Stimulated activated CD4-positive, alpha-beta T cell treated with anti-CD3 and anti-CD28 coated beads, Interleukin-1b, Interleukin-23, amount 100 ng/mL, for 1 hour (primary cell): ENCODE data around the gene APMAP.
"Not testable (repeated sequence)": the region's sequence is repeated elsewhere in the genome, so short reads cannot be mapped to it uniquely, and the experiment has no call there.

ENCODE experiments used
- DNase-seq, 2 donors: peaks; one replicate each; pipeline ENCODE4 v3.0.0-alpha.2; 2020; ENCODE audit warnings: low read depth in 2 of 2

Gene APMAP

DNA sequence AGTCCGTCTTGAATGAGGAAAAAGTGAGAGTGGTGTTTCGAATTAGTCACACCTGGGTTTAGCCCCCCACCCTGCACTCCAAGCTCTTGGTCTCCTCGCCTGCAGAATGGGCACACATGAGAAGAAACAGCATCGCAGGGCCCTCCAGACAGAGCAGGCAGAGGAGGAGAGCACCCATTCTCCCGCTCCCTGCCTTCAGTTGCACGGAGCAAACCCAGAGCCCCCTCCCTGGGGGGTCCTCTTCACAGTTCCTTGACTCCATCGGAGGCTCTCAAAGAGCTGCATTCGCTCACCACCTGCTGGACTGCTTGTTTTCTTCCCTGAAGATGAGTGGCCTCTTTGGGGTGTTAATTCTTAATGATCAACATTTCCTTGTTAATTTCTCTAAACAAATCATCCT lies 38.4 kb downstream of the APMAP start:
- DNase-seq: no peak

- no peak for DNase-seq
Observed at GRCh38 chr20:24953621-24954133, 38.9 kb downstream of the APMAP start.

DNA sequence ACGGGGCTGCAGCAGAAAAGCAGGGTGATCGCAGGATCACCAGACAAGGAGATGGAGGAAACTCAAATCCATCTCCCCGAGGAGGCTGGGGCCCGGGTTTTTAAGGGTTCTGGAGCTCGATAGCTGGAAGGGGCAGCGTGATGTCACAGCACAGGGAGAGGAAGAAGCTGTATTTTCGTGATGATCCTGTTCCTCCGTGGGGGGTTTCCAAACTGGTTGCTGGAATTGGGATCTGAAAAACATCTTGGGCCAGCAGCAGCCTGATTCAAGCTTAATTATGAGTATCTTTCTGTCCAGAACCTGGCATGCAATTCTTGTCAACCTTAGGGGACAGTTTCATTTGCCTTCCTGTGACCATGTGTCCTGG lies 39.4 kb downstream of the APMAP start:
- DNase-seq: no peak

DNA sequence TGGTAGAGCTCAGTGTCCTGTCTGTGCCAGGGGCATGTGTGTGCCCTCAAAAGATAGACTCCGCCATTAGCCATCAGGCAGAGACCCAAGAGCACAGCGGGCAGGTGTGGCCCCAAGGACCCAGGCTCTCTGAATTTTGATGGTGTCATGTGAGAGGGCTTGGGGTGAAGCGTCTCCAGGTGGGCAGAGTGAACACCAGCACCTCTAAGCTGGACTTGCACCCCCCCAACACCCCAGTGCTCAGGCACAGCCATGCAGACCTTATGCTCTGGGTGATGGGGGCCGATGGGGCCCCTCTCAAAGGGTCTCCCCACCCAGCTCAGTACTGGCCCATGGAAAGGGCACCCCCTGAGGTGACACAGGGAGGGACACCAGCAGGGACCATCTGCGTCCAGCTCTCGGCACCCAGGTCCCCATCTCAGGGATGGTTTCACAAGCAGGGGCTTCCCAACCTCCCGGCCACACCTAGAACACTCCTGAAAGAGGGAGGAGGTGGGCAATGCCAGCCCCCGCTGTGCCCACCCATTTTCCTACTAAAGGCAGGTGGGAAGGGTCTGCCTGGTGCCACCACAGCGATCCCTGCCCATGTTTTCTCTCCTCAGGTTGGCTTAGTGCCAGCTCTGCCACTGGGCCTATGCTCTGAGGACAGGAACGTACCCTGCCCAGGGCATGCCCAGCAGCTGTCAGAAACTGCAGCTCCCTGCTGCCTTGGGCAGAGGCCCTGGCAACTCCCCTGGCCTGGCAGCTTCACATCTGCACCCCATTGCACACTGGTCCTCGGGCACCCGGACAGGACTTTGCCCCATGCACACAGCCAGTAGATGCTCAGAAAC lies 40.0 kb downstream of the APMAP start:
- no peak for DNase-seq

DNA sequence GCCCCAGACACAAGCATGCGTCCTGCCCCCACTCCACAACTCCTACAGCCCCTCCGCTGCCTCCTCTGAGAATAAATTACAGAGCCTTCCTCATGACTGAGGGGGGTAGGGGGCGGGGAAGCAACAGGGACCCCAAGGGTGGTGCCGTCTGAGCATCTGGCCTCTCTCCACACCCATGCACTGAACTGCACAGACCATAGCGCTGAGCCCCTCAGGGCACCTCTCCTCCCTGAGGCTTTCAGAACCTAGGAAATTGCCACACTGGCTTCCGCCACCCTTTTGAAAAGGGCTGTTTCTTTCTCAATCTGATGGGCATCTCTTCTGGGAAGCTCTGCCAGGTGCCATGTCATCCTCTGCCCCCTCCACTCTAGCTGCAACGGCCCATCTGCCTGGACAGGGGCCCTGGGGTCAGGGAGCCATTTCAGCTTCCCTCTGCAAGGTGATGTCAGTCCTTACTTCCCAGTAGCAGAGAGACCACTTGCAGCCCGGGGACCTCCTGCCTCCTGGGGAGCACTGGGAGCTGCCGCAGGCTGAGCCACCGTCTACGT lies 40.9 kb downstream of the APMAP start:
- DNase-seq: no peak

DNA sequence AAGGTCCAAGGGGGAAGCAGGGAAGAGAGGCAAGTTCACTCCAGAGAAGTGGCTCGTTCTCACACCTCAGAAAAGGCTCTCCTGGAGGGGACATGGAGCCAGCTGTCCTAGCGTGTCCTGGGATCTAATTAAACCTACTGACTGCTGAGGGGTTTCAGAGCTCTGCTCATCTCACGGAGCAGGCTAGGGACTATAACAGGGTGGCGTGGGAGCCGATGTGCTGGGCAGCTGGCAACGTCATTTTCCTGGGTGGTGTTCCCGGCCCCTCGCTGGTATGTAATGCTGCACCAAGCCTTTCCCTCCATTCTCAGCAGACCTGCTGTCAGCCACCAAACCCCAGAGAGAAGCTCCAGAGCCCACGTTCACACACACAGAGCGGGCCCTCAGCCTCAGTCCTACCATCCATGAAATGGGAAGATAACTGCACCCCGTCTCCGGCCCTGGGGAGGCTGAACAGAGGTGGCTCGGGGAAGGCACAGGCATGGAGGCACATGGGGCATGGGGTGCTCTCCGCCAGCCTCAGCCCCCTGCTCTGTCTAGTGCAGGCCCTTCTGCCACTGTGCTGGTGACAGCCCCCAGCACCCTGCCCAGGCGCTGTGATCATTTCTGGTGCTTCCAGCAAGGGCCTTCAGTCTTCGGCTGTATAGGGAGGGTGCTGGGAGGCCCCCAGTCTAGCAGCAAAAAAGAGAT lies 41.6 kb downstream of the APMAP start:
- DNase-seq: no peak

GRCh38 chr20:24950128-24950835 lies 42.3 kb downstream of the APMAP start:
- DNase-seq: no peak

DNA sequence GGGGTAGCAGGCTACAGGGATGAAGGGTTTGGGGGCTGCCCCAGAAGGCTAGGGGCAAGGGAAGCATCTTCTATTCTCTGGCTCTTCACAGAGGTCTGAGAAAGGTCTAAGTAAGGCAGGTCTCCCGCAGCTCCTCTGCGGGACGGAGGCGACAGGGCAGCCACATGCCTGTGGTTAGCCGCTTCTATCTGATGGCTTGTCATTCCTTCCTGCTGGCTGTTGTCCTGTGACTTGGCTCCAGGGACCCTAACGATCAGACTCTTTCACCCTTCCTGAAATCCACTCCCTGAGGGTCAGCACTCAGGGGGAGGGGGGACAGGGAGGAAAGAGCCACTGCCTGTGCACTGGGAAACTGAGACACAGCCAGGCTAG lies 42.8 kb downstream of the APMAP start:
- no peak for DNase-seq

DNA sequence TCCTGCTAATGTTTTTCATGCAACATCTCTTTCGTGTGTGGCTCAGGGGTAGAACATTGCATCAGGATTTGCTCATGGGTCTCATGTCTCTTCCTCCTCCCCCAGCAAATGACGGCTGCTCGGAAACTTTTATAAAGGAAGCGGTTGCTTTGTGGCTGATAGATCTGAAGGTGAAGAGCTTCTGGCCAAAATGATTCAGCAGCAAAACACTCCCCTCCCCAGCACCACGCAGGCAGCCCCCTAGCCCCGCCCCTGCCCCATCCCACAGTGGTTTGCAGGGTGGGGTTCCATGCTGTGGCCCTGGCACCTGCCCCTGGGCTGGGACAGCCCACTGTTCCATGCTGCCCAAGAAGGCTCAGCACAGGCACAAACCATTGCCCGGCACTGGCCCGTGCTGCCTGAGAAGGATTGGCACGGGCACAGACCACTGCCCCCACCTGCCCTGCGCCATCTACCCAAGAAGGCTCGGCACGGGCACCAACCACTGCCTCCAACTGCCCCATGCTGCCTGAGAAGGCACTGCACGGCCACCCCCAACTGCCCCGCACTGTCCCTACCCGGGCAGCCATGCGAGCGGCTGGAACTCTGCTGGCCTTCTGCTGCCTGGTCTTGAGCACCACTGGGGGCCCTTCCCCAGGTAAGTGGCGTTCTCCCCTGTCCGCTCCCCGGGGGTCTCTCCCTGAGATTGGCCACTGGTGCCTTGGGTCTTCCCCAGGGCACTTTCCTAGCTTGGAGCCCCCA lies 43.4 kb downstream of the APMAP start, which contains the start of gene CST7:
TSS of gene CST7 (plus strand) at position 331 of the 741 bp plus-strand sequence. CDS start at position 568, 237 bp downstream.
- peak; percentile 52 to 61 for DNase-seq

GRCh38 chr20:24948396-24948938 lies 44.1 kb downstream of the APMAP start:
- DNase-seq: not testable (repeated sequence)

DNA sequence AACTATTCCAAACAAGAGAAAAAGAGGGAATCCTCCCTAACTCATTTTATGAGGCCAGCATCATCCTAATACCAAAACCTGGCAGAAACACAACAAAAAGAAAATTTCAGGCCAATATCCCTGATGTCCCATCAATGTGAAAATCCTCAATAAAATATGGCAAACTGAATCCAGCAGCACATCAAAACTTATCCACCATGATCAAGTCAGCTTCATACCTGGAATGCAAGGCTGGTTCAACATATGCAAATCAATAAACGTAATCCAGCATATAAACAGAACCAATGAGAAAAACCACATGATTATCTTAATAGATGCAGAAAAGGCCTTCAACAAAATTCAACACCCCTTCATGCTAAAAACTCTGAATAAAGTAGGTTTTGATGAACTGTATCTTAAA lies 46.2 kb downstream of the APMAP start:
- not testable (repeated sequence) for DNase-seq

GRCh38 chr20:24943731-24944130 lies 48.8 kb downstream of the APMAP start:
- no peak for DNase-seq

DNA sequence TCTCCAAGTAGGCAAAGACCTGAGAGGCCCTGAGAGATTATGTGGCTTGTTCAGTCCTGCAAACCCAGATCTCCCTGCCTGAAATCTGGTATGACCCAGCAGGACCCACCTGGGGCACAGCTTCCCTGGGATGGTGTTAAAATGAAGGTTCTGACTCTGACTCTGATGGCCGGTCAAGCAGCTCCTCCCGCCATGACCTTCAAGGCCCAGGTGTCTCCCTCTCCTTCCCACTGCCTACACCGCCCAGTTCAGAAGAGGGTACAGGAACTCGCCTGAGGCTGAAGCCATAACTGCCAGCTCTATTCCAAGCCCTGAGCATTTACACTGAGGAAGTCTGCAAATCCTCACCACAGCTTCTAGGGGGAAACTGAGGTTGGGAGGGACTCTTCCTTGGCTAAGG lies 49.4 kb downstream of the APMAP start:
- DNase-seq: no peak

- DNase-seq: no peak
Observed at GRCh38 chr20:24942679-24943078, 49.9 kb downstream of the APMAP start.

GRCh38 chr20:24939036-24939435 lies 53.5 kb downstream of the APMAP start:
- no peak for DNase-seq

DNA sequence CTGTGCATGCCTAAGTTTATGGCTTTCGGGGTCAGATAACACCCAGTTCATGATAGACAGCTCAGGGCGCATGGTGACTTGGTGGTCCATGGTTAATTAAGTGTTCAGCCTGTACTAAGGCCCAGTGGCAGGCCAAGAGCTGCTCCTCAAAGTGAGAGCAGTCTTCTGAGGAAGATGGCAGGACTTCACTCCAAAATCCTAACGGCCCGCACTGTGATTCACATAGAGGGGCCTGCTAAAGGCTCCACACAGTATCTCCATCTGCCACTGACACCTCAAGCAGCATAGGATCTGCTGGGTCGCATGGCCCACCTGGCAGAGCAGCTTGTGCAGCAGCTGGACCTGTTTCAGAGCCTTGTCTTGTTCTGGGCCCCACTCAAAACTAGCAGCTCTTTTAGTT lies 54.1 kb downstream of the APMAP start:
- no peak for DNase-seq

- DNase-seq: no peak
Observed at GRCh38 chr20:24937579-24937978, 55.0 kb downstream of the APMAP start.

GRCh38 chr20:24936526-24937407 lies 55.8 kb downstream of the APMAP start:
- DNase-seq: no peak

GRCh38 chr20:24935766-24936525 lies 56.6 kb downstream of the APMAP start:
- no peak for DNase-seq
